COLO668 (cell line): ENCODE results near the gene POU3F3.

Experiments
- DNase-seq: peaks from one replicate; lab custom pipeline; 2025; ENCODE audit not compliant: unreplicated experiment; lab: John Stamatoyannopoulos, UW

Gene POU3F3

GRCh38 chr2:104901037-104901881 is 47.3 kb downstream of the POU3F3 start:
- peak; percentile 83 for DNase-seq

- DNase-seq: no peak
Observed at GRCh38 chr2:104902317-104902716, 48.4 kb downstream of the POU3F3 start.
